ENCODE results near the gene BICC1. TPM values are rescaled to one million over a fixed set of nuclear protein-coding genes. Genes with fewer than 3 reads are reported as not detected.

The BICC1 gene
- total RNA-seq, 1 experiment from 2014 or later, result 12.2 TPM

DNA sequence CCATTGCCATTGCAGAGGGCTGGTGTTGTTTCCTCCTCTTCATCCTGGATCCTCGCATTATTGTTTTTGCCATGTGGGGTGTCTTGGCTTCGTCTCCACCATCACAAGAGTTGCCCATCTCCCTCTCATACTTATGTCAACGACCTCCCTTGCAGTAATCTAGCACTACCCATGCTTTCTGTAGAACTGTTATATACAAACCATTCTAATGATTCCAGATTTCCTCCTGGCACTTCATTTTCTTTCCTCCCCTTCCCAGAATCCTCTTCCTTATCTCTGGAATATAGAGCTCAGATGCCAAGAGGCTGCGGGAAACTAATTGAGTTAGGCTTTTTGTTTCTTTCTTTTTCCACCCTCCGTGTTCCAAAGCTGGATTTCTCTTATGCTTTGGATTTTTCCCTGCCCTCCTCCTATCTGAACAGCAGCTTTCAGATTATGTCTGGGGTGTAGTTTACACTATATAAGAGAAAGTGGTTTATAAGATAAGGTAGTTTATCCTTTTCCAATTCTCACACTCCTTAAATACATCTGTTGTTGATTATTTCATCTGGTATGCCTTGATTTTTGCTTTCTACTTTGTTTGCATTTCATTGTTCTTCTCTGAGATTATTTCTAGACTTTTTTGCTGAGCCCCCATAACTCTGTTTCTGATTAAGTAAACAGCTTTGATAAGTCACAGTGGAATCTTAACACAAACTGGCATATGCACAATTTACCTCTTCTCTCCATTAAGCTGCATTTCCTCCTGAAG, 264.1 kb downstream of the BICC1 start:
- DNase-seq (ENCODE audit: low read depth), result no peak

DNA sequence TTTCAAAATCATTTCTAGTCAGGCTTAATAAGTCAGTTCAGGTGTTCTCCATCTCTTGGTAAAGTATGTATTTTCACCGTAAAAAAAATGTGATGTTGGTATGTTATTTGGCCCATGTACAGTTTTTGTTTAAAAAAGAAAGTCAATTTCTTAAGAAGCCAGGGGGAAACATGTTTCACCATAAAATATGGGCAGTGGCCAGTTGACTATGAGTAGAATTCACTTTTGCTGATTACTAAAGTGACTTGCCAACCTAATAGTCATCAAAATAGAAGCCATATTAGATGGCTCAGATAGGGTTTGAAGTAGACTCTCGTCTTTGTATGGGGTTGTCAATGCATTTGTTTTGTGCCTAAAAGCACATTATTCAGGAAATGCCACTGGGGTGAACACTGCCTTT, 266.3 kb downstream of the BICC1 start:
- no peak for DNase-seq (ENCODE audit: low read depth)

DNA sequence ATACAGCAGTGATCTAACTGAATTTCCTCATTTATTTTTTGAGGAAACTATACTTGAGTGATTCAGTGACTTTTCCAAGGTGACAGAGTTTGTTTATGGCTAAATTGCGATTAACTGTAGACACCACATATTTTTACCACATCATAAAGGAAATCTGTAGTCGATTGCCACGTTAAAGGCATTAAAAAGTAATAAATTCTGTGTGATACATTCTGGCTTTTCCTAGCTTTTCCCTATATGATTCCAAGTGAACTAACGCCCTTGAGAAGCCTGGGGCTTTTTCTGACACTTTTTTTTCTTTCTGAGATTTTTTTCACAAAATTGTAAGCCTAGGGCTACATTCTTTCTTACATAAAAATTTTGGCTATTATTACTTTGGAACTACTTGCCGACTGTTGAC, 266.9 kb downstream of the BICC1 start:
- no peak for DNase-seq (ENCODE audit: low read depth)

DNA sequence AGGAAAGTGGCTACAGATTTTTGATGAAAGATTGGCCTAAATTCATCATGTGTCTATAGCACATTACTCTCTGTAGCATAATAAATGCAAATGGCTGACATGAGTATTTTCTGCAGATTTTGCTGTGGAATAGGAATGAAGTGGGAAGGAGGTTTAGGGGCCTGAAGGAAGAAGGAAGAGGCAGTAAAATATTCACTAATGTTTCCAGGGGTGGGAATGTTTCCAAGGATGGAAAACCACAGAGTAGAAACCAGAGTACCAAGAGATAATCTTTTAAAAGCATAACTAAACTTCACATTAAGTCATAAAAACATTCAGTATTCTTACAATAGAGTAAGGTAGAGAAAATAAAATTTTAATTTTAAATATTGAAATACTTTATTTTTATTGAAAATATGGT, 267.8 kb downstream of the BICC1 start:
- DNase-seq (ENCODE audit: low read depth), result no peak

DNA sequence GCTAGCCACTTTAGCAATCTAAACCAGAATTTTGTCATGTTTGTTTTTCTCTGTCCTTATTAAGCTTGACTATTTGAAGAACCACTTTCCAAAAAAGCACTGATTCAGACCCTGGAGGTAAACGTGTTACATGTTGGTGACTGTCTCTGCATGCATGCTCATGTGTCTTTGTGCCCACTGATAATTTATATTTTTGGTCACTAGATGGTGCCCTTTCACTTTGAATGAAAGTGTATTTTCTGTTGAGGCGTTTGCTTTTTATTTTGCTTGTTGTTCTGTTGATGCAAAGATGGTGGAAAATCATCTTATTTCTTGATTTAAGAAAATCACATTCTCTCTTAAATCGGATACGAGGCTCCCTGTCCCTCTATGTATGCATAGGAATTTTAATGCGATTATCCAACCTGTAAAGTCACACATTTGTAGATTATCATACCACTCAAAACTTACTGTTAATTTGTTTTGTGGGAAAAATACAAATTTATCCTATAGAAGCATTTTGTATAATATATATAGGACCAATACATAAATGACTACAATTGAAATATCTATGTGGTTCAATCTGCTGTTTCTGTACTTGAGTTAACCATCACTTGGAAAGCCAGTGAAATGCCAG, 269.3 kb downstream of the BICC1 start:
- peak; percentile 25 for DNase-seq (ENCODE audit: low read depth)

DNA sequence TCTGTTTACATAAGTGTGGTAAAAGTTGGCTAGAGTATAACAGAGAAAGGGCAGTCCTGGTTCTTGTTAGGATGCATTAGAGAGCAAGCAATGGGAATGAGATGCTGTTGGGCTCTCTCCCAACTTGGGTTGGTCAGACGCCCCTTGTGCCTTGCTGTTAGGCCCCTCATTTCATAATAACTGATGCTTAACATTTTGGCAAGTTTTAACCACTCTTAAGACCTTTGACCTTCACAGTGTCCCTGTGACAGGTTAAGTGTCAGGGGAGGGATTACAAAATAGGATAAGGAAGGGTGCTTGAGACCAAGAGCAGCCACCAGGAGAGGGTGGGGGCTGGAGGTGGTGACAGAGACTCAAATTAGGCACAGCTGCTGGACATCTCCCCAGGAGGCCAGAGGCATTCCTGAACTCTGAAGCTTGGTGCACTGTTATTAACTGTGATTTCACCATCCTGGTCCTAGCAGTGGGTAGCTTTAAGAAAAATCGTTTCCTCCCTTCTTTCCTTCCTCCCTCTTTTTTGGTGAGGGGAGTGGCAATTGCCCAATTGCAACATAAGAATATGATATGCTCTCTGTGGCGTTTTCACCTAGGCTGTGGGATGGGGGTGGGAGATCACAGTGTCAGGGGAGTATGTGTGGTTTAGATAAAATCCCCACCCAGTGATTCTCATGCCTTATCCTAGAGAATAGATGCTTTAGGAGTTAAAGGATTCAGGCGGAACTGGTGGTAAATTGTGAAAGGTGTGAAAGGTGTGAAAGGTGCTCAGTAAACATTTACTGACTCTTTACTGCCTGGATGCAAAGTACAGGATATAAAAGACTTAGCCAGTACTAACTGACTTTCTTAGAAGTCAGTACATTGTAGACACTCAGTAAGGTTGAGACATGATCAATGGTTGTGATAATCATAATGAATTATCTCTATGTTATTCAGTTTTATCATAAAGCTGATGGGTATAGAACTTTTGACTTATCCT, 270.5 kb downstream of the BICC1 start:
- no peak for DNase-seq (ENCODE audit: low read depth)

DNA sequence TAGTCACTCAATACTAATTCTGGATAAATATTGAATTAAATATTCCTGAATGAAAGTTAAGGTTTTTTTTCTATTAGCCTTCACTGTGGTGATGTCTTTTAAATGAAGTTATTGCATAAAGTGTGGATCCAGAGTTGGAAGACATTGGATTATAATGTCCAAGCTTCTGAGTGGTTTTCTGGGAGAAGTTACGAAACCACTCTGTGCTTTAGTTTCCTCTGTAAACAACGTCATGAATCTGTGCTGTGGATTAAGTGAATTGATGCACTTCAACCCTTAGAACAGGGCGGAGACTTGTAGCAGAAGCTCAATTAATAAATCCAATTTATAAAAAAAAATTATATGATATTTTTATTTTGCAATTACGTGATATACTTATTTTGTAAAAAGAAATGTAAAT, 271.7 kb downstream of the BICC1 start:
- no peak for DNase-seq (ENCODE audit: low read depth)

DNA sequence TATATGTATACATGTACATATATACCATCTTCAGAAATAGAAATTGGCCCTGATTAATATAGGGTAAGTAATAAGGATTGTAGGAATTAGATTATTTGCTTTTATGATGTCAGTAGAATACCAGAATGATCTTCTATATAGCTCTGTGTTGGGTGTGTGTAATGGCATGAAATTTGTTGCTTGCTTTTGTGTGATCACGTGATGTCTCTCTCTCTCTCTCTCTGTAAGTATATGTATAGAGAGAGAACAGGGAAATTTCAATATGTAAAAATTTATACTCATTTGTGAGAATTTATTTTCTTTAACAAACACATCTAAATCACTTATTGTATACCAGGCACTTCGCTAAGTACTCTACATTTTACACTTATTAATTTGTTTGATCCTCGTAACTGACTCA, 272.7 kb downstream of the BICC1 start:
- no peak for DNase-seq (ENCODE audit: low read depth)

DNA sequence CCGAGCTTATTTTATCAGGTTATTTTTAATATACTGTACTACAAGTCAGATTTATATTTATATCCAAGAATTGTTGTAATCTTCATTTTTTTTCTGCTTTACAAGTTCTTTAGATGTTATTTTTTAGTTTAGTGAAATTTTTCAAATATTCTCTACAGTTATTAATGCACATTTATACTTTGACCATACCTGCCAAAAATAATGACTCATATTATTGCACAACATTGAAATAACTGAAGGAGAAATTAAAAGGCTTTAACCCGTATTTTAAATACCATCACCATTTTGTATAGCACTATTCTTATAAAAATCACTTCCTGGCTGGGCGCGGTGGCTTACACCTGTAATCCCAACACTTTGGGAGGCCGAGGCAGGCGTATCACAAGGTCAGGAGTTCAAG, 278.5 kb downstream of the BICC1 start:
- DNase-seq (ENCODE audit: low read depth), result no peak

DNA sequence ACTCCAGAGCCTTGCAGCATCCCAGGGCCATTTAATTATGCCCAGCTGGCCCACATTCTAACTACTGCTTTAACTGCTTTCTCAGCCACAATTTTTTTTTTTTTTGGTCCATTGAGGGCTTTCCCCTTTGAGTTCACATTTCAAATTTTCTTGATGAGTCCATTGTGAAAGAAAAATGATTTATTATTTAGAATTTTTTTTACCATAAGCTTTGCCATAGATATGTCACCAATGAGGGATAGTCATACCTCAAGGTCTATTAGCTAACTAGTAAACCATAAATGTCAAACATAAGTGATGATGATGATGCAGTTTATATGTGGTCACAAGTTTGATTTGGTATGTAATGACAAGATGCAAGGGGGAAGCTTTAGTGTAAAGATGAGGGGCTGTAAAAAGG, 282.9 kb downstream of the BICC1 start:
- DNase-seq (ENCODE audit: low read depth), result no peak

DNA sequence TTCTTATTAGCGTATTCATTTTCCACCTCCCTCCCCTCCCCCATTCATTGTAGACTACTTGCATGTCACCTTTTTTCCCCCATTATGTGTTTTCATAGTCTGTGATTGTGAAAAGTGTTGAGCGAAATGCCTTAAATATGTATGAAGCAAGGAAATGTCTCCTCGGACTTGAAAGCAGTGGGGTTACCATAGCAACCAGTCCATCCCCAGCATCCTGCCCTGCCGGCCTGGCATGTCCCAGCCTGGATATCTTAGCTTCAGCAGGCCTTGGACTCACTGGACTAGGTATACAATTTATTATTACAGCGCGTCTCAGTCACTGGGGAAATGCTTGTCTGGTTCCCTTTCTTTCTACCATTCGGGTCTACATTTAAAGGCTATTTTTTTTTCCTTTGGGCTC, 283.6 kb downstream of the BICC1 start:
- no peak for DNase-seq (ENCODE audit: low read depth)

DNA sequence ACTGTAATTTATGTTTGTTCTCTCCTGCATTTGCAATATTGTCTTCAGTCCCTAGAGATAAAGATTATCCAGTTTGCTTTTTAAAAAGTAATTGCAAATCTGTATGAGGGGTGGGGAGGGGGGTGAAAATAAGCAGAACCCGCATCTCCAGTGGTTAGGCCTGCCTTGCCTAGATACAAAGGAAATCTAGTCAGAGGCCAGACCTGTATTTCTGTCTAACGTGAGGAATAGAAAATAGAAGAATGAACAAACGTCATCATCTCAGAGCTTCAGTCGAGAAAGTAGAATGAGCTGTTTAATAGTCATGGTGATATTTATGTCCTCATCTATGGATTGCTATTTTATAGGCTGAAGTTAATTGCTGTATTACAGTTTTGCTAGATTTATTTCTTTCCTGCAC, 284.2 kb downstream of the BICC1 start:
- no peak for DNase-seq (ENCODE audit: low read depth)

DNA sequence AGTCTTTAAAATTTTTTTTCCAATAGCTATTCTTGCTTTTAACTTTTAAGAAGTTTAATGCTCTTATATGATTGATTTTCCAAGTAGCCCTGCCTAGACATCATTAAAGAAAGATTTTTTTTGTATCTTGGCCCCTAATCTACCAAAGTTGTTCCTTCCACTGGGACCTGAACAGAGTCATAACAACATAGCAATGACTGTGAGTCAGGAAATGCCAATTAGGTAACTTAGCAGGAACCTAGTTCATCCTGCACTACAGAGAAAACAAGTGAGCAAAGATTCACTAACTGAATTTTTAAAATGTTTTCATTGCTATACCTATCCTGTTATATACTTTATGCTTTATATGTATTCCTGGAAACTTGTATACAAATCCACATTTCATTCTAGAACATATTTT, 284.7 kb downstream of the BICC1 start:
- DNase-seq (ENCODE audit: low read depth), result no peak

DNA sequence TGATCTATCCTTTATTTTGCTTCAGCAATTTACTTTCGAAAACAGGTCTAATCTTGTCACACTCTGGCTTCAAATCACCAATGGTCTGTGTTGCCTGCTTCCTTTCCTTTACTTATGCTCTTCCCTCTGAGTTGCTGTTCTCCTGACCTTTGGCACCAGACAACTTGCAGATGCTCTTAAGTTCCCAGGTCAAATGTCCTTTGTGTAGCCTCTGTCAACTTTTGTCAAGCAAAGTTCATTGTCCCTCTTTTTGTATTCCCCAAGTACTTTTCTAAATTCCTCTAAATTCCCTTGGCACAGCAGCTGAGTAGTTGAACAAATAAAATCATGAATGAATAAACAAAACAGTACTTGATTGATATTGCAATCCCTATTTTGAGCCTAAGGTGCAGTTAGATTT, 289.4 kb downstream of the BICC1 start:
- DNase-seq (ENCODE audit: low read depth), result no peak

DNA sequence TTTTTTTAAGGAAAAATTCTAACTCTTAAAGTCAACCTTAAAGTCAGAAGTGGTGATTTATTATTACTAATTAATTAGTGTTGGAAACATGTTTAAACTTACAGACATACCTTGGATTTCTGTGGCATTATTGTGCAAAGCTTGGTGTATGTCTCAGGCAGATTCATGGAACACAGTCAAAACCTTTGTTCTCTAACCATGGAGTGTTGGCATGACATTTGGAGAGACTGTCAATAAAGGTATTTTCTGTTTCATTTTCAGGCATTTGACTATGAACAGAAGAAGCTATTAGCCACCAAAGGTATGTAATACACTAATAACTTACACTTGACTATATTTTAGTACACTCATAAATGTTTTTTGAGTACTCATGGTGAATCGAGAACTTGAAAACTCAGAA, 293.7 kb downstream of the BICC1 start:
- DNase-seq (ENCODE audit: low read depth), result no peak

DNA sequence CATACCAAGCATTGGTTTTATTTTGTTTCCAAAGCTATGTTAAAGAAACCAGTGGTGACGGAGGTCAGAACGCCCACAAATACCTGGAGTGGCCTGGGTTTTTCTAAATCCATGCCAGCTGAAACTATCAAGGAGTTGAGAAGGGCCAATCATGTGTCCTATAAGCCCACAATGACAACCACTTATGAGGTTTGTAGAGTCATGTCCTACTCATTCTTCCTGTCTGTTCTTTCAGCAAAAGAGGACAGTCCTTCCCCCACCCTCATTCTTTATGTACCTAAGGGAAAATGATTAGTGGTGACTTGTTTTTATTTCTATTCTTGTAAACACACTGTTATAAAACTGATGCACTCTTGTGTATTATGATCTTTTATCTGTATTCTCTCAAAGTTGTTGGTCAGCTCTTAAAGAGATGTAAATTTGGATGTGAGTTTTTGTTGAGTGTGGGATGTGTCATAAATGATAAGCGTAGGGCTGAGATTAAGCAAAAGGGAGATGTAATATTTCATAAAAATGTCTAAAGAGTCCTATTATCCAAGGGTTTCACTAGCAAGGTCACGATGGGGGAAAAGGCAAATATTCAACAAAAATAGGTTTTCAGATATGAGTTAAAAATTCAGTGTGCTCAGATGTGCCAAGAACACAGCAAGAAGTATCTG, 294.4 kb downstream of the BICC1 start:
- peak; percentile 15 for DNase-seq (ENCODE audit: low read depth)

DNA sequence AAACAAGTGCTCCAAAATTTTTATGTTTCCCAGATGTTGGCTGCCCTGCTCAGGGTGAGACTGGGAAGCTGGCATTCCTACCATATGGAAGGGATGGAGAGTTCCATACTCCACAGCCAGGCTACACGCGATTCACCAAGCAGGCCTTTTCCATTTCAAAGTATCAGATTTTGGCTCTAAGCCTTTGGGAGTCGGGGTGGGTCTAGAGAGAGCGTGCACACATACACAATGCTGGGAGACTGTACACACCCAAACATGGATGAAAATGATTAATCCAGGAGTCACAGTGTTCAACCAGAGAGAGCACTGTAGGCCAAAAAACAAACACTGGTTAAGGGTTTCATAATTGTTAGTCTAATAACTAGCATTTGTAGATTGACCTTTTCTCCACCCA, 295.0 kb downstream of the BICC1 start:
- DNase-seq (ENCODE audit: low read depth), result peak; percentile 11

DNA sequence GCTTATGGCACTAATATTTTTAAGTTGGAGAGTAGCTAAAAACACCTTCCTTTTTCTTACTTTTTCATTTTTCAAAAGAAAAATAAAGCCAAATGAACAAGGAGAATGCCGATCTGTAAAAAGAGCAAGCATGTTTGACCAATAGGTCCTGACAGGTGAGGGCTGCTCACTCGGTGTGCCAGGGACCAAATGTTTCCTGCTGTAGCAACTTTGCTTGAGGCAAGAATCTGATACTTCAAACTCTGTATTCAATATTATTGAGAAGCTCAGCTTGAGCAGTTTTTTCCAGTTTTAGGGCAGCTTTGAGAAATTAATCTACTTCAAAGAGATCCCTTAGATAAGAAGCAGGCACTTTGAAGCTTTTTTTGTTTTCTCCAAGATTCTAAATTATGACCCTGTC, 298.1 kb downstream of the BICC1 start:
- DNase-seq (ENCODE audit: low read depth), result no peak

DNA sequence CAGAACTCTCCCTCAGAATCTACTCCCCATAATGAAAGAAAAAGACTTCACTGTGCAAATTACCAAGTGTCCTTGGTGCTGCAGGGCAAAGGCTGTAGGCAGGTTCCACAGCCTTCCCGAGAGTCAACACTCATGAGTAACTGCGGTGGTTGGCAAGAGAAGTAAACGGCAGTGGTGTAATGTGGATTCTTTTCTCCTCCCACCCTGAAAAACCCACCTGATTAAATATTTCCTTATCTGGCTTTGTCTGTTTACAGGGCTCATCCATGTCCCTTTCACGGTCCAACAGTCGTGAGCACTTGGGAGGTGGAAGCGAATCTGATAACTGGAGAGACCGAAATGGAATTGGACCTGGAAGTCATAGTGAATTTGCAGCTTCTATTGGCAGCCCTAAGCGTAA, 300.9 kb downstream of the BICC1 start:
- no peak for DNase-seq (ENCODE audit: low read depth)

DNA sequence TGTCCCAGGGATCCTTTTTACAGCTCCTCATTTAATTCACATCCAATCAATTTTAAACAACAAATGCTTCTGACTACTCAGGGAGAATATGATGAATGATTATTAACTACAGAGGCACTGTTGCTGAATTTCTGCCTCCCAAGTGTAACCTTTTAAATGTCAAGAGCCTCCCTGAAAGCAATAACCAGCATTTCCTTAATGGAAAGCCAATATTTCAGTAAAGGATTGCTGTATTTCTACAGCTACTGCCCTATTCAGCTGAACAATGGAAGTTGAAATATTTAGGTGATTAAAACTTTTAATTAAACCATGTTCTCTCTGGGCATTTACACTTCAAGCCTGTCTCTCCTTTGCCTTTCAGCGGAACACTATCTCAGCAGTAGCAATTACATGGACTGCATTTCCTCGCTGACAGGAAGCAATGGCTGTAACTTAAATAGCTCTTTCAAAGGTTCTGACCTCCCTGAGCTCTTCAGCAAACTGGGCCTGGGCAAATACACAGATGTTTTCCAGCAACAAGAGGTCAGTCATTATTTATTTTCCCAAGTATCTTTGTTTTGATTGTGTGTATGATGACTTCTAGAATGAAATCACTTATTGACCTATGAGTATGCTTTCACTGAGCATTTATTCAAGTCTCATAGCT, 304.7 kb downstream of the BICC1 start:
- DNase-seq (ENCODE audit: low read depth), result no peak

DNA sequence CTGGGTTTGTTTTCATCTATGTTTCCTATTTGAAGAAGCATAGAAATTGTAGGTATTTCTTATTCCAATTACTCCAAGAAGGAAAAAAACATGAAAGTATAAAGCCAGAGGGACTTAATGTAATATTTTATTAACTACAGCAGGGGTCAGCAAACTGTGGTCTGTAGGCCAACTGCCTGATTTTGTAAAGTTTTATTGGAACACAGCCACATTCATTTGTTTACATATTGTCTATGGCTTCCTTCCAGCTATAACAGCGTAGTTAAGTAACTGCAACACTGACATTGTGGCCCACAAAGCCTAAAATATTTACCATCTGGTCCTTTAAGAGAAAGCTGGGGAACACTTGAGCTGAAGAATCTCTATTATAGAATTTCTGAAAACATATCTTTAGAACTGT, 306.2 kb downstream of the BICC1 start:
- DNase-seq (ENCODE audit: low read depth), result no peak

DNA sequence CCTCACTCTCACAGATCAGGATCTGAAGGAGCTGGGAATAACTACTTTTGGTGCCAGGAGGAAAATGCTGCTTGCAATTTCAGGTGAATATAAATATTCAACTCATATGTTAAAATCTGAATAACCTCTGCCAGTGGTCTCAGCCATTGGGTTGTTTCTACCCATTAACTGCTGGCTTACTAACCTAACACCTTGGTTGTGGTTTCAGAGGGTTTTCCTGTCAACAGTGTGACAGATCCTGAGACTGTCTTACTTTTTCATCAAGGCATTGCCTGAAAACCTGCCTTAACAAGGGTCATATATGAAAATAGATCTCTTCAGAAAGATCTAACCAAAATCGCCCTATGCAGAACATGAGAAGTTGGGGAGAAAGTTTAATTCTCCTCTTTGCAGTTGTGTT, 307.7 kb downstream of the BICC1 start:
- DNase-seq (ENCODE audit: low read depth), result no peak

All from Daoy (cell line).